Fibroblast of peridontal ligament (primary cell): ENCODE data around the gene CAPNS1.
"Not testable (repeated sequence)": the region's sequence is repeated elsewhere in the genome, so short reads cannot be mapped to it uniquely, and the experiment has no call there.

ENCODE experiments used
- DNase-seq: peaks from one replicate; pipeline ENCODE4 v3.0.0-alpha.2; 2010; ENCODE audit errors: extremely low read depth

Gene CAPNS1

DNA sequence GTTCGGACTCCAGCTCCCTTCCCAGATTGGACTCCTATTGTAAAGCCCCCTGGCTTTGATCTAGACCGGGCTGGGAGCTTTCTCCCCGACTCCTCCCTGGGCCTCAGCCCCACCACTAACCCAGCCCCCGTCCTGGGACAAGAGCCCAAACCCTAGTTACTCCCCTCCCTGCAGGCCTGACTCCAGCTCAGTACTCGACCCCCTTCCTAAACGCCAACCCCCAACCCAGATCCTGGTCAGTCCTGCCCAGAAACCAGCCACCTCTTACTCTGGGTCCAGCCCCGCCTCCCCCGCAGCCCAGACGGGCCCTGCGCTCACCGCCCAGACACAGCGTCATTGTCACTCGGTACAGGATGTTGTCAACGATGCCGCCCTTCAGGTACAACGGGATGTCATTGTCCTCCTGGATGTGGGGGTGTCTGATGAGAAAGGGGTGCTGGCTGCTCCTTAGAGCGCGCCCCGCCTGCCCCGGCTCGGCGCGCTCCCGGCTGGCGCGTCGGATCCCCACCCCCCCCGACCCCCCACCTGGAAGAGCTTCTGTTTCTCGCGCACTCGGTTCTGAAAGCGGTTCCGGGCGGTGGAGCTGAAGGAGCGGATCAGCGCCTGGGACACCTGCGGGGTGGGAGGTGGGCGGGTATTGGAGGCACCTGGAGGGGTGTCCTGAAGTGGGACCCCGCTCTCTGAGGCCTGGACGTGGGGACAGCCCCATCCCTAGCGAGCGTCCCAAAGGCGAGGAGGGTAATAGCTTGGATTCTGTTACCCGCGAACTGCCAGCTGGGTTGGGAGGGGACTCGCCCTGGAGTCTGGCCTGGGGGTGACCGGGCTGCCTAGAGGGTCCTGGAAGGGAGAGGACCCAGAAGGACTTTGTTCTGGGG, 11.5 kb downstream of the CAPNS1 start:
- peak; percentile 10 for DNase-seq

DNA sequence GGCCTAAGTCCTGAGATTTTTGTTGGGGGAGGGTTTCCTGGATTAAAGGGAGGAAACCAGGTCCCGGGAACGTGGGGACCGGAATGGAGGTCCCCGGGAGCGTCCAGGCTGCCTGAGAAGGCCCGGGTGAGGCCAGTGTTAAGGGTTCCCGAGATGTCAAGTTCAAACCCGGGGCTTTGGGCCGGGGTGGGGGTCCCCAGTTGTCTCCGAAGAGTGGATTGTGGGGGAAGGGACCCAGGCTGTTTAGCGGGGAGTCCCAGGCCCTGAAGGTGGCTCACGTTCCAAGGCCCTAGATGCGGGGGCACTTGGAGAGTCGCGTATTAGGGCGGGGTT, 12.1 kb downstream of the CAPNS1 start:
- DNase-seq = peak; percentile 3

DNA sequence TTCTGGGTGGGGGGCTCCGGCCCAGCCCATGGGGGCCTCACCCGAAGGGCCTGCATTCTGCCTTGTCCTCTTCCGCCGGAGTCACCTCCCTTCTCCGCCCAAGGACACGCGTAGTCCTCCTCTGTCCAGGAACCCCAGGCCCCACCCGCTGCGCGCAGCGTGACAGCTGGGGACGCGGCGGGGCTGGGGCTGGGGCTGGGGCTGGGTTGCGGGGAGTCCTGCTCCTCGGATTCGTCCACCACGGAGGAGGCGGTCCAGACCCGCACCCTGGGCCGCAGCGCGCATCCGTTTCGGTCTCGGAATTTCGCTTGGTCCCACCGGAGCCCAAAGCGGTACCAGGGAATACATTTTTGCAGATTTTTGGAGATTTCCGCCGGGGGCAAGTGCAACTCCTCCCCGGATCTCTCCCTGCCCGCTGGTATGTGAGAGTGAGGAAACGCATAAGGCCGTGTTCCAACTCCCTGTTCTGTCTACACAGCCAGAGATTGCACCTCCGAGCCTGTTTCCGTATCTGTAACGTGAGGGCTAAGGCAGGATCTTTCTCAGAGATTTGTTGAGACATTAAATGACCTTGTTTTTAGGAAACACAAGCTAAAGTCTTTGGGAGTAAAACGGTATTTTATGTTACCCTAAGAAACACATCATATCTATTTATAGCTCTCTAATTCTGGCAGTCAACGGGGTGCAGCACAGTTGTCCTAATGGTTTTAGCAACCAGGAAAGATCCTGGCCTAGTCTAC, 12.7 kb downstream of the CAPNS1 start, which contains the start of gene COX7A1:
Gene COX7A1, minus strand, starts transcription at position 96 of the 740 bp plus-strand sequence. Its CDS starts 40 bp downstream, at position 56.
- DNase-seq = peak; percentile 57

DNA sequence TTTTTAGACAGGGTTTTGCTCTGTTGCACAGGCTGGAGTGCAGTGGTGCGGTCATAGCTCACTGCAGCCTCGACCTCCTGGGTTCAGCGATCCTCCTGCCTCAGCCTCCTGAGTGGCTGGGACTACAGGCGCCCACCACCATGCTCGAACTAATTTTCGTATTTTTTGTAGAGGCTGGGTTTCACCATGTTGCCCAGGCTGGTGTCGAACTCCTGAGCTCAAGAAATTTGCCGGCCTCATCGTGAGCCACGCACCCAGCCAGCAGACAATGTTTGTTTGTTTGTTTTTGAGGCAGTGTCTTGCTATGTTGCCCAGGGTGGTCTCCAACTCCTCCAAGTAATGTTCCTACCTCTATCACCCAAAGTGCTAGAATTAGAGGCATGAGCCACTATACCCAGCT, 13.3 kb downstream of the CAPNS1 start:
- DNase-seq = no peak

DNA sequence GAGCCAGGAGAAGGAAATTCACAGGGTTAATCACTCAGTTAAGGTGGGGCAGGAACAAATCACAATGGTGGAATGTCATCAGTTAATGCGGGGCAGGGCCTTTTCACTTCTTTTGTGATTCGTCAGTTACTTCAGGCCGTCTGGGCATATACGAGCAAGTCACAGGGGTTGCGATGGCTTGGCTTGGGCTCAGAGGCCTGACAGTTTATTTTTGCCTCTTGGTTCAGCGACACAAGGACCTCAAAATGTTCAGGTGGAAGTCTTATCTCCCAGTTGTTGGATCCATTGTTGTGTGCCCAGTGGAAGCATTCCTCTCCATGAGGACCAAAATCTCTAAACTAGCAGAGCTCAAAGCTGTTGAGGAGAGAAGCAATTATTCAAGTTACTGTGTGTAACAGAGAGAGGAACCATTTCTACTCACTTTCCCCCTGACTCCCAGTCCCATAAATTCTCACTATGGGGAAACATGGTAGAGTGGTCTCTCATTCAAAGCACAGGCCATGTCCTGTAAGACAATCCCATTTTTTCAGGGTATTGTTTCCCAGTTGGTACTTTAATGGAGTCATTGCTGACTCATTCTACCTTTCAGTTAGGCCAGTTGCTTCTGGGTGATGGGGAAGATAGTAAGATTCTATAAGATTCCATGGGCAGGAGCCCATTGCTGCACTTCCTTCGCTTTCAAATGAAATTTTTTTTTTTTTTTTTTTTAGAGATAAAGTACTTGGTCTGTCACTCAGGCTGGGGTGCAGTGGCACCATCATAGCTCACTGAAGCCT, 21.1 kb downstream of the CAPNS1 start:
- DNase-seq = no peak

DNA sequence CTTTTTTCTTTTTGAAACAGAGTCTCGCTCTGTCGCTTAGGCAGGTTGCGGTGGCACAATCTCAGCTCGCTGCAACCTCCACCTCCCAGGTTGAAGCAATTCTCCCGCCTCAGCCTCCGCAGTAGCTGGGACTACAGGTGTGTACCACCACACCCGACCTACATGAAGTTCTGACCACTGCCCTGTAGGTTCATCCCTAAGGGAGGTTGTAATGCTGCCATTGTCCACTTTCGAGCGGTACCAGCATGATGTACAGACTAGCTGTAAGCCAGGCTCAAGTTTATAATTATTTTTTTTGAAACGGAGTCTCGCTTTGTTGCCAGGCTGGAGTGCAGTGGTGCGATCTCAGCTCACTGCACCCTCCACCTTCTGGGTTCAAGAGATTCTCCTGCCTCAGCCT, 23.9 kb downstream of the CAPNS1 start:
- no peak for DNase-seq

DNA sequence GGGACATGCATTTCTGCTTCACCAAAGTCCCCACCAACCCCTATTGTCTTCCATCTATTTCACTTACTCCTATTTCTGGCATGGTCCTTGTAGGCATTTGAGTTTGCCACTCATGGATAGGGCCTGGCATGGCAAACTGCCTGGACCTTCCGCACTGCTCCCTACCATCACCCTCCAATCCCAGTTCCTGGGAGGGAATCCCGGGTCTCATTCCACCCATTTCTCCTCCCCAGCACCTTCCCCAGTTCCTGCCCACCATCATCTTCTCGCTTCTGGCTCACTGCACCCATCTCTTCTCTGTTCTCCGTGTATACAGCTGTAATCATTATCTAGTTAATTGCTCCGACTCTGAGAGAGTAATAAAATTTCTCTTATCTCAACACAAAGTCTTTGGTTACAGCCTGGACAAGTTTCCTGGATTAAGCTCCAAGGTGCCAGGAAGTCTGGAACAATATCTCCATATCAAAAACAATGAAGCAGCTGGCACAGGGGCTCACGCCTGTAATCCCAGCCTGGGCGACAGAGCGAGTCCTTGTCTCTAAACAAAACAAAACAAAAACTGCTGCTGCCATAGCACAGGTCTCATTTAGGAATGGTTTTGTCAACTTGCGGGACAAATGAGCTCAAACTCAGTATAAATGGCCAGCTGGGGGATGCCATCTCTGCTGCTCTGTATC, 29.4 kb downstream of the CAPNS1 start:
- DNase-seq = no peak

DNA sequence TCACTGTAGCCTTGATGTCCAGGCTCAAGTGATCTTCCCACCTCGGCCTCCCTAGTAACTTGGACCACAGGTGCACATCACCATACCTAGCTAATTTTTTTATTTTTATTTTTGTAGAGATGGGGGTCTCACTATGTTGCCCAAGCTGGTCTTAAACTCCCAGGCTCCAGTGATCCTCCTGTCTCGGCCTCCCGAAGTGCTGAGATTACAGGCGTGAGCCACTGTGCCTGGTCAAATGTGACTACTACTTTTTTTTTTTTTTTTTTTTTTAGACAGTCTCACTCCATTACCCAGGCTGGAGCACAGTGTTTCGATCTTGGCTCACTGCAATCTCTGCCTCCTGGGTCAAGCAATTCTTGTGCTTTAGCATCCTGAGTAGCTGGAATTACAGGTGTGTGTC, 33.0 kb downstream of the CAPNS1 start:
- no peak for DNase-seq

DNA sequence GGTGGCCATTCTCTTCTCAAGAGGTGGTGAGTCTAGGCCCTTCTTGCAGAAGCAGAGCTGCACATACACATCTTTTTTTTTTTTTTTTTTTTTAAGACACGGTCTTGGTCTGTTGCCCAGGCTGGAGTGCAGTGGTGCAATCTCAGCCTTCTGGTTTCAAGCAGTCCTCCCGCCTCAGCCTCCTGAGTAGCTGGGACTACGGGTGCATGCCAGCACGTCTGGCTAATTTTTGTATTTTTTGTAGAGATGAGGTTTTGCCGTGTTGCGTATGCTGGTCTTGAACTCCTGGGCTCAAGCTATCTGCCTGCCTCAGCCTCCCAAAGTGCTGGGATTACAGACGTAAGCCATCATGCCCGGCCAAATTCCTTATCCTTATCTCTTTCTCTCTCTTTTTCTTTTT, 34.0 kb downstream of the CAPNS1 start:
- peak; percentile 13 for DNase-seq

DNA sequence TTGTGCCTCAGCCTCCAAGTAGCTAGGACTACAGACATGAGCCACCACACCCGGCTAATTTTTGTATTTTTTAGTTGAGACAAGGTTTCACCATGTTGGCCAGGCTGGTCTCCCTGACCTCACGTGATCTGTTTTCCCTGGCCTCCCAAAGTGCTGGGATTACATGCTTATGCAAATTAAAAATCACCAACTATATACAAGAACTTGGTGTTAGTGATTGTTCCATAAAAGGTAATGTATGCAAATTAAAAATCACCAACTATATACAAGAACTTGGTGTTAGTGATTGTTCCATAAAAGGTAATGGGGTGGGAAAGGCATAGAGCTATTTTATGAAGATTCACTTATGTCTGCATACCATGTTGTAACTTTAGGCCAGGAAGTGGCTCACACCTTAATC, 39.2 kb downstream of the CAPNS1 start:
- not testable (repeated sequence) for DNase-seq

DNA sequence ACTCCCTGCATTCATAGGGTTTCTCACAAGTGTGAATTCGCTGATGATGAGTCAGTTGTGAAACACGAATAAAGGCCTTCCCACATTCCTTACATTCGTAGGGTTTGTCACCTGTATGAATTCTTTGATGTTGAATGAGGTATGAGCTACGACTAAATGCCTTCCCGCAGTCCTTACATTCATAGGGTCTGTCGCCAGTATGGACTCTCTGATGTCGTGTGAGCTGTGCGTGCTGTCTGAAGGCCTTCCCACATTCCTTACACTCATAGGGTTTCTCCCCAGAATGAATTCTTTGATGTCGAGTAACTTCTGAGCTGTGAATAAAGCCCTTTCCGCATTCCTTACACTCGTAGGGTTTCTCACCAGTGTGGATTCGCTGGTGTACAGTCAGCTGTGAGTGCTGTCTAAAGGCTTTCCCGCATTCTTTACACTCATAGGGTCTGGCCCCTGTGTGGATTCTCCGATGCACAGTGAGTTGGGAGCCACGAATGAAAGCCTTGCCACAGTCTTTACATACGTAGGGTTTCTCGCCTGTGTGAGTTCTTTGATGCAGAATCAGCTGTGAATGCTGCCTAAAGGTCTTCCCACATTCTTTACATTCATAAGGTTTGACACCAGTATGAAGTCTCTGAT, 42.9 kb downstream of the CAPNS1 start:
- DNase-seq = no peak

DNA sequence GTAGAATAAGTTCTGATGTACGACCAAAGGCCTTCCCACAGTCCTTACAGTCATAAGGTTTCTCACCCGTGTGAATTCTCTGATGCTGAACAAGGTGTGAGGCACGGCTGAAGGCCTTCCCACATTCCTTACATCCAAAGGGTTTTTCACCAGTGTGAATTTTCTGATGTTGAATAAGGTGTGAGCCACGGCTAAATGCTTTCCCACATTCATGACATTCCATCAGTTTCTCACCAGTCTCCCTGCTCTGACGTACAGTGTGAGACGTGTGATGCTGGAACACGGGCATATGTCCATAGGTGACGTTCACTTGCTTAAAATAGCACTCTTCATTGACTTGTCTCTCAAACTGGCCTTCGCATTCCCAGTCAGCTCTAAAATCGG, 43.4 kb downstream of the CAPNS1 start:
- DNase-seq = no peak

DNA sequence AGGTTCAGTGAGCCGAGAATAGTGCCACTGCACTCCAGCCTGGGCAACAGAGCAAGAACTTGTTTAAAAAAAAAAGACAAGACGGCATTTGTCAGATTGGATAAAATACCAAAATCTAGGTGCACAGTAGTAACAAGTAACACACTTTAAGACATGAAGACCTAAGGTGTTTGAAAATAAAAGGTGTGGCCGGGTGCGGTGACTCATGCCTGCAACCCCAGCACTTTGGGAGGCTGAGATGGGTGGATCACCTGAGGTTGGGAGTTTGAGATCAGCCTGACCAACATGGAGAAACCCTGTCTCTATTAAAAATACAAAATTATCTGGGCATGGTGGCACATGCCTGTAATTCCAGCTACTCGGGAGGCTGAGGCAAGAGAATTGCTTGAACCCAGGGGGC, 46.9 kb downstream of the CAPNS1 start:
- DNase-seq = not testable (repeated sequence)

DNA sequence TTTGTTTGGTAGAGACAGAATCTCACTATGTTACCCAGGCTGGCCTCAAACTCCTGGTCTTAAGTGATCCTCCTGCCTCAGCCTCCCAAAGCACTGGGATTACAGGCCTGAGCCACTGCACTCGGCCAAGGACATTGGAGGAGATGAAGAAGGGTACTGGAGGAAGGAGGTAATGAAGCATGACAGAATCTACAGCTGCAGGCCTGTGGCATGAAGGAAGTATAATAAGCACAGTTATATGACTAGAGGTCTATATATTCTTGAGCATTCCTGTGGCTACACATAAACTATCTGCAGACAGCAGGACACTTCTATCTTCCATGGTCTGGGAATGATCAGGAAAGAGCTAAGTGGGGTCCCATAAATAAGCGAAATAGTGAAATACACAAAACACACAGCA, 56.4 kb downstream of the CAPNS1 start:
- DNase-seq = no peak

DNA sequence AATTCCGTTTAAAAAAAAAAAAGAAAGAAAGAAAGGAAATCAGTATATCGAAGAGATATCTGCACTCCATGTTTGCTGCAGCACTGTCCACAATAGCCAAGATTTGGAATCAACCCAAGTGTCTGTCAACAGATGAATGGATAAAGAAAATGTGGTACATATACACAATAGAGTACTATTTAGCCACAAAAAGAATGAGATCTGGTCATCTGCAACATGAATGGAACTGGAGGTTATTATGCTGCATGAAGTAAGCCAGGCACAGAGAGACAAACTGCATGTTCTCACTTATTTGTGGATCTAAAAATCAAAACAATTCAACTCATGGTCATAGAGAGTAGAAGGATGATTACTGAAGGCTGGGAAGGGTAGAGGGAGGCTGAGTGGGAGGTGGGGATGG, 58.3 kb downstream of the CAPNS1 start:
- no peak for DNase-seq
